ENCODE data around the gene IL5.
"Not testable (repeated sequence)": the region's sequence is repeated elsewhere in the genome, so short reads cannot be mapped to it uniquely, and the experiment has no call there.

IL5 gene

DNA sequence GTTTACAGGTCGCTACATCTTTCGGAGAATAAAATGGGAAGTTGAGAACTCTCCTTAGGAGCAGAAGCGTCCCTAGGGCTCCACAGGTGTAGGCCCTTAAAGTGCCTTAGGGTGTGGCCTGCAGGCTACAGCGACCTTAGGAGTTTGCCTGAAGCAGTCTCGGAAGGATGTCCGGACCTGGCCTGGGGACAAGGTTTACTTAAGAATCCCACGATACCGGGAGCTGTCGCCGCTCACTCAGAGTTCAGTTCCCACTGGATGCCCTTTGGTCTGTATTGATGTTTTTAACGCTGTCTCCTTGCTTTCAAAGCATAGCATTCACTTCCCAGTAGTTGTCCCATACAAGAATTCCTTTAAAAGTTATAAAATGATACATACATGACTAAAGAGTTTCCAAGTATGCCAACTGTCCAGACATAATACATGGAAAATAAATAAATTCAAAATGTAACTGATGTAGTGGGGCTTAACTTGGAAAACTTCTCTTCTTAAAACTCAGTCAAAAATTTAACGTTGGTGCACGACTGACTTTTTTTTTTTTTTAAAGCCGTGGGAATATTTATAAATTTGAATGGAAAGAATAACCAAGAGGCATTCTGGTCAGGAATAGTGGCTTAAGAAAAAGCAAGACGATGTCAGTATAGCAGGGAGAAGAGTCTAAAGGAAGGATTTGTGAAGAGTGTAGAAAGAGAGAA lies 14.3 kb upstream of the IL5 start:
- H3K9ac ChIP-seq (ENCODE audit: low read length) = peak overlapping the region; percentile 89
- H3K36me3 ChIP-seq (ENCODE audit: control insufficient read depth, low read depth, low read length) = peaks cover 10% of the 10 kb centered on the region
- H3K4me3 ChIP-seq (ENCODE audit: low read length) = peak overlapping the region; percentile 93
- no peaks in the 10 kb centered on the region for H3K27me3 ChIP-seq (ENCODE audit: control insufficient read depth, insufficient read depth, low read length)
- no peaks in the 10 kb centered on the region for H3K9me3 ChIP-seq (ENCODE audit: control insufficient read depth, low read depth, low read length)
- peaks cover 8% of the 10 kb centered on the region for H3K4me1 ChIP-seq (ENCODE audit: control insufficient read depth, low read depth, low read length)
- peak overlapping the region; percentile 77 for H3K27ac ChIP-seq (ENCODE audit: low read length)

- Histone ChIP-seq H3K27ac (ENCODE audit: low read length) (peak within 1 kb of the TSS; percentile 77), H3K4me1 (ENCODE audit: control insufficient read depth, low read depth, low read length) (peaks cover 8% of the 10 kb centered on the region), H3K36me3 (ENCODE audit: control insufficient read depth, low read depth, low read length) (peaks cover 8% of the 10 kb centered on the region), H3K4me3 (ENCODE audit: low read length) (peak within 1 kb of the TSS; percentile 93), H3K27me3 (ENCODE audit: control insufficient read depth, insufficient read depth, low read length) (no peaks in the 10 kb centered on the region), H3K9ac (ENCODE audit: low read length) (peak within 1 kb of the TSS; percentile 89), H3K9me3 (ENCODE audit: control insufficient read depth, low read depth, low read length) (no peaks in the 10 kb centered on the region)
These were observed 13.6 kb upstream of the IL5 start, which contains the start of gene RAD50 for GRCh38 chr5:132556763-132557477. Gene RAD50, plus strand, starts transcription at chr5:132556977. Its CDS starts 348 bp downstream, at chr5:132557325.

DNA sequence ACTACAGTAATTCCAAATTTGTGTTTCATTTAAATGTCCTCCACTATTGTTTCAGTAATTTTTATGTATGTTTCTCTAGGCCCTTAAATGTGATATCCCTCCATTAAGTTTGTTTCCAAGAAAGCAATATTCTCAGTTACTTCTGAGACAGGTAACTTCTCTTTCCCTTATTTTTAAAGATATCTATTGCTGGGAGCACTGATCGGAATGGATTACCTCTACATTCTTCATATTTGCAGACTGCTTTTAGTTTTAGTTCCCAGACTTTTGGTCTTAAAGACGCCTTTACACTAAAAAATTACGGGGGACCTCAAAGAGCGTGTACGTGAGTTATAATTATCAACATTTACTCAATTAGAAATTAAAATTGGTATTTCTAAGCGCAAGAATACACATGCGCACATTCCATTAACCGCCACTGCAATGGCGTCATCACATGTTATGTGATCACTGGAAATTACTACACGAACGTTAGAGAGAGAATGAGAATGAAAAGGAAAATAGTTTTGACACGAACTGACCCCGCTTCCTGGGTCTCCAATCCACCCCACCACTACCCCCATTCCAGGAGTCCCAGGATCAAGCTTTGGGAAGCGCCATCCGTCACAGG lies 12.9 kb upstream of the IL5 start:
- peak overlapping the region; percentile 93 for H3K4me3 ChIP-seq (ENCODE audit: low read length)
- no peaks in the 10 kb centered on the region for H3K9me3 ChIP-seq (ENCODE audit: control insufficient read depth, low read depth, low read length)
- no peak overlapping the region for H3K9ac ChIP-seq (ENCODE audit: low read length)
- H3K27me3 ChIP-seq (ENCODE audit: control insufficient read depth, insufficient read depth, low read length) = no peaks in the 10 kb centered on the region
- H3K36me3 ChIP-seq (ENCODE audit: control insufficient read depth, low read depth, low read length) = peaks cover 8% of the 10 kb centered on the region
- H3K4me1 ChIP-seq (ENCODE audit: control insufficient read depth, low read depth, low read length) = peaks cover 8% of the 10 kb centered on the region
- no peak overlapping the region for H3K27ac ChIP-seq (ENCODE audit: low read length)

DNA sequence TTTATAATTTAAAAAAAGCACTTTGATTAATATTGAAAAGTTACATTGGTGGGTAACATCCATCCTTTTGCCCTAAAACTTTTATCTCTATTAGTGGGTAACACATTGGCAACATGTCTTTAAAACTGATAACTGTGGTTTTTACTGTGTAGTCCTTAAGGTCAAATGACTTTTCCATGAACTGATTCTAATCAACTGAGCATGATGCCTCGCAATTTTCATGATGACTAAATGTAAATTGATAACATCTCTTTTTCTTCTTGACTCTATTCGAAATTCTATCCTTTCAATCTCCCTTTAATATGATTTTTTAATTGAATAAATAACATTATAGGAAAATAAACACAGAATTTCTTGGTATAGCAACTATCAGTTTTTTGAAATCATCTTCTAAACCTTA lies 6.3 kb upstream of the IL5 start:
- no peak overlapping the region for H3K4me3 ChIP-seq (ENCODE audit: low read length)
- H3K27ac ChIP-seq (ENCODE audit: low read length) = no peak overlapping the region
- no peak overlapping the region for H3K9ac ChIP-seq (ENCODE audit: low read length)
- no peaks in the 10 kb centered on the region for H3K27me3 ChIP-seq (ENCODE audit: control insufficient read depth, insufficient read depth, low read length)
- H3K9me3 ChIP-seq (ENCODE audit: control insufficient read depth, low read depth, low read length) = no peaks in the 10 kb centered on the region
- H3K4me1 ChIP-seq (ENCODE audit: control insufficient read depth, low read depth, low read length) = no peaks in the 10 kb centered on the region
- no peaks in the 10 kb centered on the region for H3K36me3 ChIP-seq (ENCODE audit: control insufficient read depth, low read depth, low read length)

DNA sequence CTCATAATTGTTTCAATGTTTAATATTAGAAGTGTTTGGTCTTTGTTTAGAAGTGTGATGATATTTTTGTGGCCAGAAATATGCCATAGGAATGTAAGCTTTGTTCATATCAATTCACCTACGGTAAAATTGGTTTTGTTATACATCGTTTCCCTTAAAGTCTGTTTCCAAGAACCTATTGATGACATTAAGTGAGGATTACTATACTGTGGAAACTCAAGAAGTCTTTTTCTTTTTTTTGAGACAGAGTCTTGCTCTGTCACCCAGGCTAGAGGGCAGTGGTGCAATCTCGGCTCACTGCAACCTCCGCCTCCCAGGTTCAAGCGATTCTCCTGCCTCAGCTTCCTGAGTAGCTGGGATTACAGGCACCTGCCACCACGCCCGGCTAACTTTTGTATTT lies 5.5 kb upstream of the IL5 start:
- H3K36me3 ChIP-seq (ENCODE audit: control insufficient read depth, low read depth, low read length); H3K4me1 ChIP-seq (ENCODE audit: control insufficient read depth, low read depth, low read length); H3K27me3 ChIP-seq (ENCODE audit: control insufficient read depth, insufficient read depth, low read length); H3K9me3 ChIP-seq (ENCODE audit: control insufficient read depth, low read depth, low read length); H3K27ac ChIP-seq (ENCODE audit: low read length); H3K9ac ChIP-seq (ENCODE audit: low read length); H3K4me3 ChIP-seq (ENCODE audit: low read length): not testable (repeated sequence)

DNA sequence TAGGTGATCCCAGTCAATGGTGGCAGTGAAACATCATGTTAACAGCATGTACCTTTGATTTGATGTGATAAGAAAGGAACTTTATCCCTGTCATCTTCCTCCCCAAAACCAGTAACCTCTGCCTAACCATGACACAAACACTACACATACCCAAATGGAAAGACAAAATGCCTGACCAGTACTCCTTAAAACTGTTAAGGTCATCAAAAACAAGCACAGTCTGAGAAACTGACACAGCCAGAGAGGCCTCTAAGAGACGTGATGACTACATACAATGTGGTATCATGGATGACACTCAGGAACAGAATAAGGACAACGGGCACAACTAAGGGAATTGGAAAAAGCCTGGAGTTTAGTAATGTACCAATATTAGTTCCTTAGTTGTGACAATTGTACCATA lies 3.9 kb upstream of the IL5 start:
- Histone ChIP-seq H3K27me3 (ENCODE audit: control insufficient read depth, insufficient read depth, low read length) (no peaks in the 10 kb centered on the region), H3K36me3 (ENCODE audit: control insufficient read depth, low read depth, low read length) (no peaks in the 10 kb centered on the region), H3K27ac (ENCODE audit: low read length) (no peak overlapping the region), H3K4me1 (ENCODE audit: control insufficient read depth, low read depth, low read length) (no peaks in the 10 kb centered on the region), H3K9me3 (ENCODE audit: control insufficient read depth, low read depth, low read length) (no peaks in the 10 kb centered on the region), H3K9ac (ENCODE audit: low read length) (no peak overlapping the region), H3K4me3 (ENCODE audit: low read length) (no peak overlapping the region)

GRCh38 chr5:132546108-132546507 lies 2.8 kb upstream of the IL5 start:
- Histone ChIP-seq H3K4me3 (ENCODE audit: low read length) (no peak overlapping the region), H3K4me1 (ENCODE audit: control insufficient read depth, low read depth, low read length) (no peaks in the 10 kb centered on the region), H3K9ac (ENCODE audit: low read length) (no peak overlapping the region), H3K9me3 (ENCODE audit: control insufficient read depth, low read depth, low read length) (no peaks in the 10 kb centered on the region), H3K36me3 (ENCODE audit: control insufficient read depth, low read depth, low read length) (no peaks in the 10 kb centered on the region), H3K27me3 (ENCODE audit: control insufficient read depth, insufficient read depth, low read length) (no peaks in the 10 kb centered on the region), H3K27ac (ENCODE audit: low read length) (no peak overlapping the region)

- no peak overlapping the region for H3K27ac ChIP-seq (ENCODE audit: low read length)
- H3K27me3 ChIP-seq (ENCODE audit: control insufficient read depth, insufficient read depth, low read length) = no peaks in the 10 kb centered on the region
- H3K4me3 ChIP-seq (ENCODE audit: low read length) = no peak overlapping the region
- no peak overlapping the region for H3K9ac ChIP-seq (ENCODE audit: low read length)
- no peaks in the 10 kb centered on the region for H3K4me1 ChIP-seq (ENCODE audit: control insufficient read depth, low read depth, low read length)
- H3K36me3 ChIP-seq (ENCODE audit: control insufficient read depth, low read depth, low read length) = no peaks in the 10 kb centered on the region
- H3K9me3 ChIP-seq (ENCODE audit: control insufficient read depth, low read depth, low read length) = no peaks in the 10 kb centered on the region
These were observed 2.6 kb downstream of the IL5 start for GRCh38 chr5:132540764-132541163.

DNA sequence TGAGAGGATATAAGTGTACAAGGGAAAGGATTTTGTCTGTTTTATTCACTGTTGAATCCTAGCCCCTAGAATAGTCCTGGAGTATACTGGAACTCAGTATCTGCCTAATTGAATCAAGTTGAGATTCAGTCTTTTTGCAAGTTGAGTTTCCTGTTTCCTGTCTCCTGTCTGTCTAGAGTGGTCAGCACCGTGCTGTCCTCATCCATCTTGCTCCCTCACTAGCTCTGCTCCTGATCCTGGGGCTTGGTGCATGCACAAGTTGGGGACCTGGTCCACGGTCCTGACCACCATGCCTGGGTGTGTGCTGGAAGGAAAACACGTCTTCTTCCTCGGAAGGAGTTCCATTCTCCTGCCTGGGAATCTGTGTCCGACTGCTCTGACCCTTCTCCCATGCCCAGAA lies 3.2 kb downstream of the IL5 start:
- Histone ChIP-seq H3K4me3 (ENCODE audit: low read length) (no peak overlapping the region), H3K4me1 (ENCODE audit: control insufficient read depth, low read depth, low read length) (no peaks in the 10 kb centered on the region), H3K27me3 (ENCODE audit: control insufficient read depth, insufficient read depth, low read length) (no peaks in the 10 kb centered on the region), H3K36me3 (ENCODE audit: control insufficient read depth, low read depth, low read length) (no peaks in the 10 kb centered on the region), H3K27ac (ENCODE audit: low read length) (no peak overlapping the region), H3K9me3 (ENCODE audit: control insufficient read depth, low read depth, low read length) (no peaks in the 10 kb centered on the region), H3K9ac (ENCODE audit: low read length) (no peak overlapping the region)

DNA sequence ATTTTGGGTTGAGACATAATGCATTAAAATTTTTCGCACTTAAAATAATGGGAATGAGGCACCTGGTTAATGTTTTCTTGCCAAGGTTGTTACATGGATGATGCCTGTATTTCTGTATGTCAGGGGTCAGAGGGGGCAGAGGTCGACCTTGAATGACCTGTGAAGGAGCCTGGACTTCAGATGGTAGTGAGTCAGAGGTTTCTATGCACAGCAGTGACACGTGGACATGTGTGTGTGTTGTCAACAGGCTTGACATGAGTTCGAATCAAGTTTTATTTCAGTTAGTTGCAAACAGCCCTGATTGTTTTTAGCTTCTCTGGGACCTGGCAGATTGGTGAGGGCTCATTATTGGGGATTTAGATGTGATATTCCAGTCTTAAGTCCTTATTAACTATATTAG lies 3.6 kb downstream of the IL5 start:
- H3K4me1 ChIP-seq (ENCODE audit: control insufficient read depth, low read depth, low read length) = no peaks in the 10 kb centered on the region
- H3K36me3 ChIP-seq (ENCODE audit: control insufficient read depth, low read depth, low read length) = no peaks in the 10 kb centered on the region
- no peaks in the 10 kb centered on the region for H3K9me3 ChIP-seq (ENCODE audit: control insufficient read depth, low read depth, low read length)
- H3K9ac ChIP-seq (ENCODE audit: low read length) = no peak overlapping the region
- no peaks in the 10 kb centered on the region for H3K27me3 ChIP-seq (ENCODE audit: control insufficient read depth, insufficient read depth, low read length)
- no peak overlapping the region for H3K27ac ChIP-seq (ENCODE audit: low read length)
- H3K4me3 ChIP-seq (ENCODE audit: low read length) = no peak overlapping the region

DNA sequence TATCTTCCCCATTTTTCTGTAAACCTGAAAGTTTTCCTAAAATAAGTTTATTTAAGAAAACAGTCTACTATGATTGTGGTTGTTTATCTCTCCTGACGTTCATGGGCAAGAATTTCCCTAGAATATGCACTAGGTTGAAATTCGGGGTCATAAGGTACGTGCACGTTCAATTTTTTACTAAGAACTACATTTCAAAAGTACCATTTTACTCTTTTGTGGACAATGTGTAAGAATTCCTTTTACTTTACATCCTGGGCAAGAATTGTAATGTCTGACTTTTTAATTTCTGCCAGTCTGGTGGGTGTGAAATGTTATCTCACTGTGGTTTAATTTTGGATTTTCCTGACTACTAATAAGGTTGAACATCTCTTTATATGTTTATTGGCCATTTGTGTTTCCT lies 12.4 kb downstream of the IL5 start:
- no peak overlapping the region for H3K9ac ChIP-seq (ENCODE audit: low read length)
- no peaks in the 10 kb centered on the region for H3K4me1 ChIP-seq (ENCODE audit: control insufficient read depth, low read depth, low read length)
- no peak overlapping the region for H3K4me3 ChIP-seq (ENCODE audit: low read length)
- H3K27ac ChIP-seq (ENCODE audit: low read length) = no peak overlapping the region
- no peaks in the 10 kb centered on the region for H3K27me3 ChIP-seq (ENCODE audit: control insufficient read depth, insufficient read depth, low read length)
- H3K9me3 ChIP-seq (ENCODE audit: control insufficient read depth, low read depth, low read length) = no peaks in the 10 kb centered on the region
- H3K36me3 ChIP-seq (ENCODE audit: control insufficient read depth, low read depth, low read length) = no peaks in the 10 kb centered on the region
